ENCODE data around the gene FSCN2.

Gene FSCN2

DNA sequence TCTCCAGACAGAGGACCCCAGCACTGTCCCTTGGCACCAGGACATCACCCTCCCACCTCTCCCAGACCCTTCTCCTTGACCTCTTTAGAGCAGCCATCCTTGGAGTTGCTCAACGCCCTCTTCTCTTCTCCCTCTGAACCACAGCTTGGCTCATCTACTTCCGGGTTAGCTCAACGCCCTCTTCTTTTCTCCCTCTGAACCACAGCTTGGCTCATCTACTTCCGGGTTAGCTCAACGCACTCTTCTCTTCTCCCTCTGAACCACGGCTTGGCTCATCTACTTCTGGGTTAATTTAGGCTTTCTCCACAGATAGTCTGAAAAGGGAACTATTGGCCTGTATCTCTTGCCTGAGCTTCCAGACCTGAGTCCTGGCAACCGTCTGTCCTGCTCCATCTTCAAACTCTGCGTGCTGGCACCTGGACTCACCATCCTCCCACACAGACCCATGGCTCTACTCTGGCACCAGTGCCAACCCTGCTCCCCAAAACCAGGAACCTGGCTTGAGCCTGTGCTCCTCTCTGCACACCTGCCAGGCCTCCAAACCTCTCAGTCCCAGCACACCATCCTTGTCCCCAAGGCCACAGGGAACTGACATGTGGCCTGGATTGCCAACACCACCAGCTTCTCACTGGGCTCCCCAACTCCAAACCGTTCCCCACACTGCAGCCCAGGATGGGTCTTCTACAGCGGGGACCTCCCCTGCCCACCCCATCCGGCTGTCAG, 49.3 kb downstream of the FSCN2 start:
- no peak for TF ChIP-seq ARNTL (CRISPR knock-in tag; IDR thresholded peaks at IDR 0.05; ENCODE audit: borderline replicate concordance, low read depth)
- TF ChIP-seq, protein P1, sequence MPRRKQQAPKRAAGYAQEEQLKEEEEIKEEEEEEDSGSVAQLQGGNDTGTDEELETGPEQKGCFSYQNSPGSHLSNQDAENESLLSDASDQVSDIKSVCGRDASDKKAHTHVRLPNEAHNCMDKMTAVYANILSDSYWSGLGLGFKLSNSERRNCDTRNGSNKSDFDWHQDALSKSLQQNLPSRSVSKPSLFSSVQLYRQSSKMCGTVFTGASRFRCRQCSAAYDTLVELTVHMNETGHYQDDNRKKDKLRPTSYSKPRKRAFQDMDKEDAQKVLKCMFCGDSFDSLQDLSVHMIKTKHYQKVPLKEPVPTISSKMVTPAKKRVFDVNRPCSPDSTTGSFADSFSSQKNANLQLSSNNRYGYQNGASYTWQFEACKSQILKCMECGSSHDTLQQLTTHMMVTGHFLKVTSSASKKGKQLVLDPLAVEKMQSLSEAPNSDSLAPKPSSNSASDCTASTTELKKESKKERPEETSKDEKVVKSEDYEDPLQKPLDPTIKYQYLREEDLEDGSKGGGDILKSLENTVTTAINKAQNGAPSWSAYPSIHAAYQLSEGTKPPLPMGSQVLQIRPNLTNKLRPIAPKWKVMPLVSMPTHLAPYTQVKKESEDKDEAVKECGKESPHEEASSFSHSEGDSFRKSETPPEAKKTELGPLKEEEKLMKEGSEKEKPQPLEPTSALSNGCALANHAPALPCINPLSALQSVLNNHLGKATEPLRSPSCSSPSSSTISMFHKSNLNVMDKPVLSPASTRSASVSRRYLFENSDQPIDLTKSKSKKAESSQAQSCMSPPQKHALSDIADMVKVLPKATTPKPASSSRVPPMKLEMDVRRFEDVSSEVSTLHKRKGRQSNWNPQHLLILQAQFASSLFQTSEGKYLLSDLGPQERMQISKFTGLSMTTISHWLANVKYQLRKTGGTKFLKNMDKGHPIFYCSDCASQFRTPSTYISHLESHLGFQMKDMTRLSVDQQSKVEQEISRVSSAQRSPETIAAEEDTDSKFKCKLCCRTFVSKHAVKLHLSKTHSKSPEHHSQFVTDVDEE (CRISPR knock-in tag; IDR thresholded peaks at IDR 0.05) = no peak
- TF ChIP-seq, protein P2, sequence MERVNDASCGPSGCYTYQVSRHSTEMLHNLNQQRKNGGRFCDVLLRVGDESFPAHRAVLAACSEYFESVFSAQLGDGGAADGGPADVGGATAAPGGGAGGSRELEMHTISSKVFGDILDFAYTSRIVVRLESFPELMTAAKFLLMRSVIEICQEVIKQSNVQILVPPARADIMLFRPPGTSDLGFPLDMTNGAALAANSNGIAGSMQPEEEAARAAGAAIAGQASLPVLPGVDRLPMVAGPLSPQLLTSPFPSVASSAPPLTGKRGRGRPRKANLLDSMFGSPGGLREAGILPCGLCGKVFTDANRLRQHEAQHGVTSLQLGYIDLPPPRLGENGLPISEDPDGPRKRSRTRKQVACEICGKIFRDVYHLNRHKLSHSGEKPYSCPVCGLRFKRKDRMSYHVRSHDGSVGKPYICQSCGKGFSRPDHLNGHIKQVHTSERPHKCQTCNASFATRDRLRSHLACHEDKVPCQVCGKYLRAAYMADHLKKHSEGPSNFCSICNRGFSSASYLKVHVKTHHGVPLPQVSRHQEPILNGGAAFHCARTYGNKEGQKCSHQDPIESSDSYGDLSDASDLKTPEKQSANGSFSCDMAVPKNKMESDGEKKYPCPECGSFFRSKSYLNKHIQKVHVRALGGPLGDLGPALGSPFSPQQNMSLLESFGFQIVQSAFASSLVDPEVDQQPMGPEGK (CRISPR knock-in tag; IDR thresholded peaks at IDR 0.05; ENCODE audit: borderline replicate concordance) = no peak
- no peak for TF ChIP-seq ZFP3 (CRISPR knock-in tag; IDR thresholded peaks at IDR 0.05)
- TF ChIP-seq ZNF70 (CRISPR knock-in tag; IDR thresholded peaks at IDR 0.05) = no peak
- TF ChIP-seq ESRRG (CRISPR knock-in tag; IDR thresholded peaks at IDR 0.05) = no peak
- no peak for TF ChIP-seq OSR1 (CRISPR knock-in tag; IDR thresholded peaks at IDR 0.05)
- no peak for TF ChIP-seq GLIS3 (CRISPR knock-in tag; IDR thresholded peaks at IDR 0.05)
- TF ChIP-seq TOX (CRISPR knock-in tag; IDR thresholded peaks at IDR 0.05; ENCODE audit: borderline replicate concordance) = no peak
- TF ChIP-seq, protein P3, sequence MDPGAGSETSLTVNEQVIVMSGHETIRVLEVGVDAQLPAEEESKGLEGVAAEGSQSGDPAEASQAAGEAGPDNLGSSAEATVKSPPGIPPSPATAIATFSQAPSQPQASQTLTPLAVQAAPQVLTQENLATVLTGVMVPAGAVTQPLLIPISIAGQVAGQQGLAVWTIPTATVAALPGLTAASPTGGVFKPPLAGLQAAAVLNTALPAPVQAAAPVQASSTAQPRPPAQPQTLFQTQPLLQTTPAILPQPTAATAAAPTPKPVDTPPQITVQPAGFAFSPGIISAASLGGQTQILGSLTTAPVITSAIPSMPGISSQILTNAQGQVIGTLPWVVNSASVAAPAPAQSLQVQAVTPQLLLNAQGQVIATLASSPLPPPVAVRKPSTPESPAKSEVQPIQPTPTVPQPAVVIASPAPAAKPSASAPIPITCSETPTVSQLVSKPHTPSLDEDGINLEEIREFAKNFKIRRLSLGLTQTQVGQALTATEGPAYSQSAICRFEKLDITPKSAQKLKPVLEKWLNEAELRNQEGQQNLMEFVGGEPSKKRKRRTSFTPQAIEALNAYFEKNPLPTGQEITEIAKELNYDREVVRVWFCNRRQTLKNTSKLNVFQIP (CRISPR knock-in tag; IDR thresholded peaks at IDR 0.05; ENCODE audit: borderline replicate concordance, low read depth) = no peak
- peak; percentile 4; the same call in 2 of the 3 replicates for ATAC-seq

DNA sequence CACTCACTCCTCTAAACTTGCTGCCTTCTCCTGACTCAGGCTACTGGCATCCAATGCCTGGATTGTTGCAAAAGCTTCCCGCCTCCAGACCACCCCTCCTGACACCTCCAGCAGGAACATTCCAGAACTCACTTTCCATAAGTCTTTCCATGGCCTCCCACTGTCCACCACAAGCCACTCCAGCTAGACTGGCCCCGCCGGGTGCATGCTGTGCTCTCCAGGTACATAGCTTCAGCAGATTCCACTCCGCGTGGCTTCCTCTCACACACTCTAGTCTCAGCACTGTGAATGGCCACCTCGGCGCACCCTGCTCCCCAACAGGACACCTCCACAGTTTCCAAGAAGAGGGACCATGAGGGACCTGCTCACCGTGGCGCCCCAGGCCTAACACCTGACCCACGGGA, 49.9 kb downstream of the FSCN2 start:
- no peak for TF ChIP-seq ZNF8 (CRISPR knock-in tag; IDR thresholded peaks at IDR 0.05)
- no peak for TF ChIP-seq PPARA (CRISPR knock-in tag; IDR thresholded peaks at IDR 0.05; ENCODE audit: borderline replicate concordance)
- TF ChIP-seq, protein P4, sequence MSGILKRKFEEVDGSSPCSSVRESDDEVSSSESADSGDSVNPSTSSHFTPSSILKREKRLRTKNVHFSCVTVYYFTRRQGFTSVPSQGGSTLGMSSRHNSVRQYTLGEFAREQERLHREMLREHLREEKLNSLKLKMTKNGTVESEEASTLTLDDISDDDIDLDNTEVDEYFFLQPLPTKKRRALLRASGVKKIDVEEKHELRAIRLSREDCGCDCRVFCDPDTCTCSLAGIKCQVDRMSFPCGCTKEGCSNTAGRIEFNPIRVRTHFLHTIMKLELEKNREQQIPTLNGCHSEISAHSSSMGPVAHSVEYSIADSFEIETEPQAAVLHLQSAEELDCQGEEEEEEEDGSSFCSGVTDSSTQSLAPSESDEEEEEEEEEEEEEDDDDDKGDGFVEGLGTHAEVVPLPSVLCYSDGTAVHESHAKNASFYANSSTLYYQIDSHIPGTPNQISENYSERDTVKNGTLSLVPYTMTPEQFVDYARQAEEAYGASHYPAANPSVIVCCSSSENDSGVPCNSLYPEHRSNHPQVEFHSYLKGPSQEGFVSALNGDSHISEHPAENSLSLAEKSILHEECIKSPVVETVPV (CRISPR knock-in tag; IDR thresholded peaks at IDR 0.05) = no peak
- TF ChIP-seq OSR1 (CRISPR knock-in tag; IDR thresholded peaks at IDR 0.05) = no peak
- ATAC-seq = no peak; the same call in 2 of the 3 replicates

DNA sequence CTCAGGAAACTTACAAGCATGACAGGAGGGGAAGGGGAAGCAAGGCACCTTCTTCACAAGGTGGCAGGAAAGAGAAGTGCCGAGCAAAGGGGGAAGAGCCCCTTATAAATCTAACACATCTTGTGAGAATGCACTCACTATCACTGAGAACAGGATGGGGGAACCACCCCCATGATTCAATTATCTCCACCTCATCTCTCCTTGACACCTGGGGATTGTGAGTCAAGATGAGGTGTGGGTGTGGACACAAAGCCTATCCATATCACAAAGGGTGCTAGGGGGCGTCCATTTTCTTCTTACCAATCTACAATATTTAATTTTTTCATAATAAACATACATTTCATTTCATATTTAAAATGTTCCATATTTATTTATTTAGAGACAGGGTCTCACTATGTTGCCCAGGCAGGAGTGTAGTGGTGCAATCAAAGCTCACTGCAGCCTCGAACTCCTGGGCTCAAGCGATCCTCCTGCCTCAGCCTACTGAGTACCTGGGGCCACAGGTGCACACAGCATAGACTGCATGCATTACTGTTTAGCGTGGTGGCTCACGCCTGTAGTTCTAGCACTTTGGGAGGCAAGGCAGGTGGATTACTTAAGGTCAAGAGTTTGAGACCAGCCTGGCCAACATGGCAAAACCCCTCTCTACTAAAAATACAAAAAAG, 50.5 kb downstream of the FSCN2 start:
- ATAC-seq = no peak
- TF ChIP-seq ZNF565 (CRISPR knock-in tag; conservative IDR thresholded peaks at IDR 0.05; ENCODE audit: low read depth) = no peak
- no peak for TF ChIP-seq CSDC2 (CRISPR knock-in tag; IDR thresholded peaks at IDR 0.05)
- TF ChIP-seq, protein P2 (CRISPR knock-in tag; IDR thresholded peaks at IDR 0.05; ENCODE audit: borderline replicate concordance) = no peak
- no peak for TF ChIP-seq ESRRG (CRISPR knock-in tag; IDR thresholded peaks at IDR 0.05)
- TF ChIP-seq, protein P4 (CRISPR knock-in tag; IDR thresholded peaks at IDR 0.05) = no peak
- TF ChIP-seq SNAI2 (CRISPR knock-in tag; IDR thresholded peaks at IDR 0.05) = no peak
- TF ChIP-seq, protein P5, sequence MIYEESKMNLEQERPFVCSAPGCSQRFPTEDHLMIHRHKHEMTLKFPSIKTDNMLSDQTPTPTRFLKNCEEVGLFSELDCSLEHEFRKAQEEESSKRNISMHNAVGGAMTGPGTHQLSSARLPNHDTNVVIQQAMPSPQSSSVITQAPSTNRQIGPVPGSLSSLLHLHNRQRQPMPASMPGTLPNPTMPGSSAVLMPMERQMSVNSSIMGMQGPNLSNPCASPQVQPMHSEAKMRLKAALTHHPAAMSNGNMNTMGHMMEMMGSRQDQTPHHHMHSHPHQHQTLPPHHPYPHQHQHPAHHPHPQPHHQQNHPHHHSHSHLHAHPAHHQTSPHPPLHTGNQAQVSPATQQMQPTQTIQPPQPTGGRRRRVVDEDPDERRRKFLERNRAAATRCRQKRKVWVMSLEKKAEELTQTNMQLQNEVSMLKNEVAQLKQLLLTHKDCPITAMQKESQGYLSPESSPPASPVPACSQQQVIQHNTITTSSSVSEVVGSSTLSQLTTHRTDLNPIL (CRISPR knock-in tag; IDR thresholded peaks at IDR 0.05; ENCODE audit: low read depth) = no peak
- TF ChIP-seq BACH2 (CRISPR knock-in tag; IDR thresholded peaks at IDR 0.05; ENCODE audit: borderline replicate concordance) = no peak
- TF ChIP-seq, protein P1 (CRISPR knock-in tag; IDR thresholded peaks at IDR 0.05) = no peak
- no peak for TF ChIP-seq ZC3H10 (CRISPR knock-in tag; IDR thresholded peaks at IDR 0.05)
